SU-DHL-6 (cell line): ENCODE data around the gene SLC12A5.
"Not testable (repeated sequence)": the region's sequence is repeated elsewhere in the genome, so short reads cannot be mapped to it uniquely, and the experiment has no call there.

Source experiments
- H2AFZ ChIP-seq: fragments of 200-600 bp; sonication (generic); 2 replicates; pipeline ENCODE4 v1.6.1; 2014; ENCODE audit warnings: low read depth, mild to moderate bottlenecking, moderate library complexity, mixed read lengths, antibody characterized with exemption, low read length; ENCODE audit not compliant: severe bottlenecking
- H3F3A ChIP-seq: fragments of 200-600 bp; shearing (Covaris generic); 2 replicates; pipeline ENCODE4 v1.6.0; 2016; ENCODE audit warnings: antibody characterized with exemption, mild to moderate bottlenecking; ENCODE audit not compliant: insufficient read depth
- H3K27ac ChIP-seq: fragments of 200-600 bp; sonication (generic); 2 replicates; pipeline ENCODE4 v1.5.1; 2016; ENCODE audit warnings: low read depth, mild to moderate bottlenecking, low read length, moderate library complexity, mixed read lengths
- H3K27me3 ChIP-seq: fragments of 200-600 bp; sonication (generic), shearing (Covaris generic); 2 replicates; pipeline ENCODE4 v1.6.0; 2014; ENCODE audit warnings: mild to moderate bottlenecking, low read length
- H3K36me3 ChIP-seq: fragments of 200-600 bp; sonication (generic); 2 replicates; pipeline ENCODE4 v1.6.1; 2014; ENCODE audit warnings: mild to moderate bottlenecking, low read length, mixed read lengths
- H3K4me2 ChIP-seq: fragments of 300-600, 200-600 bp; shearing (Covaris generic), sonication (generic); 2 replicates; pipeline ENCODE4 v1.6.0; 2014; ENCODE audit warnings: low read length, low read depth, mild to moderate bottlenecking; ENCODE audit not compliant: poor library complexity, severe bottlenecking
- H3K4me3 ChIP-seq: fragments of 200-600 bp; sonication (generic); 2 replicates; pipeline ENCODE4 v1.5.1; 2014; ENCODE audit warnings: antibody characterized with exemption, low read length, mild to moderate bottlenecking, mixed read lengths; ENCODE audit not compliant: insufficient read depth, poor library complexity, severe bottlenecking
- H3K79me2 ChIP-seq: fragments of 200-600 bp; sonication (generic); 2 replicates; pipeline ENCODE4 v1.6.1; 2014; ENCODE audit warnings: mild to moderate bottlenecking, low read length, moderate library complexity; ENCODE audit not compliant: insufficient read depth
- H3K9ac ChIP-seq: fragments of 200-600 bp; sonication (generic); 2 replicates; pipeline ENCODE4 v1.7.0; 2014; ENCODE audit warnings: mild to moderate bottlenecking, low read length
- H3K9me2 ChIP-seq: fragments of 200-600 bp; sonication (generic); replicated peaks from 2 replicates; pipeline ENCODE4 v1.6.1; 2014; ENCODE audit warnings: low read length; ENCODE audit not compliant: insufficient read depth
- H3K9me3 ChIP-seq: fragments of 200-600 bp; sonication (generic); 2 replicates; pipeline ENCODE4 v1.6.1; 2014; ENCODE audit warnings: low read length, mixed read lengths; ENCODE audit not compliant: insufficient read depth
- H4K20me1 ChIP-seq: fragments of 200-600 bp; sonication (generic); 2 replicates; pipeline ENCODE4 v1.6.1; 2014; ENCODE audit warnings: low read depth, mild to moderate bottlenecking, antibody characterized with exemption, low read length, moderate library complexity, mixed read lengths
- CTCF ChIP-seq: fragments of 200-600 bp; sonication (generic); IDR thresholded peaks from one replicate; pipeline ENCODE4 v1.5.1; 2017; ENCODE audit warnings: antibody characterized with exemption, mild to moderate bottlenecking, low read length, moderate library complexity; ENCODE audit not compliant: insufficient read depth, poor library complexity, severe bottlenecking
- EZH2phosphoT487 ChIP-seq: fragments of 200-600 bp; sonication (generic), shearing (Covaris generic); conservative IDR thresholded peaks from 2 replicates; pipeline ENCODE4 v1.6.1; 2018; ENCODE audit warnings: mild to moderate bottlenecking, antibody characterized with exemption, low read length, moderate library complexity, mixed read lengths

Gene SLC12A5

GRCh38 chr20:46093531-46093930 lies 64.5 kb downstream of the SLC12A5 start:
- H3F3A ChIP-seq, result 0 out of 2 replicates have a peak, but pooled peaks cover 3% of the 10 kb centered on the region
- no peak overlapping the region for H2AFZ ChIP-seq
- no peaks in the 10 kb centered on the region for H3K27me3 ChIP-seq
- no peaks in the 10 kb centered on the region for H4K20me1 ChIP-seq
- H3K4me2 ChIP-seq, result no peak overlapping the region
- no peak overlapping the region for H3K9ac ChIP-seq
- H3K9me3 ChIP-seq, result no peaks in the 10 kb centered on the region
- H3K4me3 ChIP-seq, result no peak overlapping the region
- no peaks in the 10 kb centered on the region for H3K36me3 ChIP-seq
- peaks cover 9% of the 10 kb centered on the region for H3K79me2 ChIP-seq
- H3K27ac ChIP-seq, result no peak overlapping the region
- TF ChIP-seq EZH2phosphoT487 (no peak), CTCF (no peak)
- no peaks in the 10 kb centered on the region for H3K9me2 ChIP-seq

GRCh38 chr20:46099491-46100287 lies 70.7 kb downstream of the SLC12A5 start:
- TF ChIP-seq CTCF (peak; percentile 19), EZH2phosphoT487 (no peak)
- H2AFZ ChIP-seq, result no peak overlapping the region
- no peaks in the 10 kb centered on the region for H4K20me1 ChIP-seq
- no peak overlapping the region for H3K4me3 ChIP-seq
- no peaks in the 10 kb centered on the region for H3K36me3 ChIP-seq
- H3K9me3 ChIP-seq, result no peaks in the 10 kb centered on the region
- no peak overlapping the region for H3K27ac ChIP-seq
- H3F3A ChIP-seq, result no peaks in the 10 kb centered on the region
- H3K27me3 ChIP-seq, result no peaks in the 10 kb centered on the region
- peak overlapping the region; percentile 23; the same call in 1 of the 2 replicates for H3K9ac ChIP-seq
- no peaks in the 10 kb centered on the region for H3K79me2 ChIP-seq
- peak overlapping the region; percentile 42 for H3K4me2 ChIP-seq
- H3K9me2 ChIP-seq, result no peaks in the 10 kb centered on the region

- H3K9ac ChIP-seq, H3K9me2 ChIP-seq, H3K36me3 ChIP-seq, H3K4me2 ChIP-seq, H3K27me3 ChIP-seq, H3F3A ChIP-seq, H2AFZ ChIP-seq, H3K79me2 ChIP-seq, H3K4me3 ChIP-seq, H4K20me1 ChIP-seq, H3K9me3 ChIP-seq, H3K27ac ChIP-seq: not testable (repeated sequence)
These were observed 71.4 kb downstream of the SLC12A5 start for GRCh38 chr20:46100444-46100843.

GRCh38 chr20:46100988-46101387 lies 72.0 kb downstream of the SLC12A5 start:
- H3K27me3 ChIP-seq, result no peaks in the 10 kb centered on the region
- TF ChIP-seq CTCF, result no peak
- no peak for TF ChIP-seq EZH2phosphoT487
- no peaks in the 10 kb centered on the region for H3F3A ChIP-seq
- H3K79me2 ChIP-seq, result no peaks in the 10 kb centered on the region
- no peak overlapping the region for H3K27ac ChIP-seq
- H3K9me2 ChIP-seq, result no peaks in the 10 kb centered on the region
- no peak overlapping the region for H3K9ac ChIP-seq
- H3K9me3 ChIP-seq, result no peaks in the 10 kb centered on the region
- no peak overlapping the region for H2AFZ ChIP-seq
- H3K36me3 ChIP-seq, result no peaks in the 10 kb centered on the region
- H3K4me2 ChIP-seq, result no peak overlapping the region
- no peak overlapping the region for H3K4me3 ChIP-seq
- H4K20me1 ChIP-seq, result no peaks in the 10 kb centered on the region
